ENCODE results near the gene CDKAL1. TPM values are rescaled to one million over a fixed set of nuclear protein-coding genes. Genes with fewer than 3 reads are reported as not detected.

CDKAL1 gene
- total and polyA plus RNA-seq, 2 of the 13 experiments (the other 11 are each of a cell fraction or from before 2014, with no cell fraction given), result 9.5 to 27.7 TPM

GRCh38 chr6:20978151-20978614, 443.9 kb downstream of the CDKAL1 start:
- no peak for FAIRE-seq

GRCh38 chr6:20979076-20979475, 444.8 kb downstream of the CDKAL1 start:
- Histone ChIP-seq H3K27ac (ENCODE audit: extremely low read length, insufficient read depth, low read length) (no peak overlapping the region), H4K20me1 (ENCODE audit: insufficient read depth, low read length) (no peaks in the 10 kb centered on the region), H3K9me3 (ENCODE audit: low read length) (no peaks in the 10 kb centered on the region), H2AFZ (ENCODE audit: low read length) (no peak overlapping the region), H3K27me3 (ENCODE audit: control insufficient read depth in 1 of 2, insufficient read depth in 2 of 2, low read length in 2 of 2) (no peaks in the 10 kb centered on the region), H3K4me3 (replicated peaks in 1 of 3; ENCODE audit: insufficient read depth in 1 of 3, low read depth in 2 of 3, low read length in 3 of 3) (no peak overlapping the region), H3K79me2 (ENCODE audit: insufficient read depth, low read length) (no peaks in the 10 kb centered on the region), H3K36me3 (replicated peaks in 1 of 2; ENCODE audit: control insufficient read depth in 1 of 2, insufficient read depth in 2 of 2, low read length in 2 of 2) (no peaks in the 10 kb centered on the region), H3K9ac (ENCODE audit: insufficient read depth, low read depth, low read length) (no peak overlapping the region), H3K4me2 (ENCODE audit: low read depth, low read length) (no peak overlapping the region), H3K4me1 (ENCODE audit: insufficient read depth, low read length) (no peaks in the 10 kb centered on the region)
- in situ Hi-C loops (cut with HindIII; ENCODE audit: extremely low pct_ligation_motif_present, low pct_unique_long_range_greater_than_20kb), result no loop called here
- DNase-seq (ENCODE audit: low spot score), result no peak
- WGBS (ENCODE audit: low lambda C conversion rate), result 94% methylated on average over 1 of the region's 1 CpG
- CTCF ChIA-PET (ENCODE audit: low intra/inter-chr PET ratio, low total read pairs), result no interaction called here
- ATAC-seq, result no peak
- intact Hi-C loops (cut with micrococcal nuclease; ENCODE audit: unreplicated experiment), result no loop called here
- POLR2A ChIA-PET, result no interaction called here
- BruUV-seq (replicated peaks), result no TSS peak
- no peak for FAIRE-seq
- TF ChIP-seq TAF1 (CRISPR knock-in tag; IDR thresholded peaks at IDR 0.05) (no peak), SPEN (CRISPR knock-in tag; IDR thresholded peaks at IDR 0.05; ENCODE audit: low read depth) (no peak), ZNF704 (CRISPR knock-in tag; IDR thresholded peaks at IDR 0.05; ENCODE audit: borderline replicate concordance) (no peak), ZNF576 (CRISPR knock-in tag; IDR thresholded peaks at IDR 0.05) (no peak), KLF9 (CRISPR knock-in tag; IDR thresholded peaks at IDR 0.05; ENCODE audit: low read depth) (no peak), NFYB (CRISPR knock-in tag; IDR thresholded peaks at IDR 0.05) (no peak), ZNF788 (CRISPR knock-in tag; IDR thresholded peaks at IDR 0.05; ENCODE audit: borderline replicate concordance) (no peak), CBX5 (CRISPR knock-in tag; IDR thresholded peaks at IDR 0.05; ENCODE audit: borderline replicate concordance) (no peak), FOXP4 (CRISPR knock-in tag; IDR thresholded peaks at IDR 0.05) (no peak), U2AF1 (optimal IDR thresholded peaks at IDR 0.05; ENCODE audit: low read depth, low read length) (no peak), ZNF234 (CRISPR knock-in tag; conservative IDR thresholded peaks at IDR 0.05) (no peak), ZNF10 (CRISPR knock-in tag; IDR thresholded peaks at IDR 0.05; ENCODE audit: borderline replicate concordance, low read depth) (no peak), ZNF75D (CRISPR knock-in tag; IDR thresholded peaks at IDR 0.05; ENCODE audit: borderline replicate concordance) (no peak), WIZ (CRISPR knock-in tag; IDR thresholded peaks at IDR 0.05) (no peak), ZNF431 (CRISPR knock-in tag; IDR thresholded peaks at IDR 0.05; ENCODE audit: borderline replicate concordance, low read depth) (no peak)

More at GRCh38 chr6:20978151-20978614, 443.9 kb downstream of the CDKAL1 start:
- no TSS peak for BruUV-seq (replicated peaks)
- intact Hi-C loops (cut with micrococcal nuclease; ENCODE audit: unreplicated experiment) (no loop called here), in situ Hi-C loops (cut with HindIII; ENCODE audit: extremely low pct_ligation_motif_present, low pct_unique_long_range_greater_than_20kb) (no loop called here)
- no peak for TF ChIP-seq MIER3 (CRISPR knock-in tag; IDR thresholded peaks at IDR 0.05; ENCODE audit: borderline replicate concordance)
- Histone ChIP-seq H3K9ac (ENCODE audit: insufficient read depth, low read depth, low read length) (no peak overlapping the region), H3K9me3 (ENCODE audit: low read length) (no peaks in the 10 kb centered on the region), H3K27me3 (ENCODE audit: control insufficient read depth in 1 of 2, insufficient read depth in 2 of 2, low read length in 2 of 2) (no peaks in the 10 kb centered on the region), H3K36me3 (replicated peaks in 1 of 2; ENCODE audit: control insufficient read depth in 1 of 2, insufficient read depth in 2 of 2, low read length in 2 of 2) (no peaks in the 10 kb centered on the region), H3K4me2 (ENCODE audit: low read depth, low read length) (no peak overlapping the region), H3K79me2 (ENCODE audit: insufficient read depth, low read length) (no peaks in the 10 kb centered on the region), H2AFZ (ENCODE audit: low read length) (no peak overlapping the region), H4K20me1 (ENCODE audit: insufficient read depth, low read length) (no peaks in the 10 kb centered on the region), H3K4me3 (replicated peaks in 1 of 3; ENCODE audit: insufficient read depth in 1 of 3, low read depth in 2 of 3, low read length in 3 of 3) (no peak overlapping the region), H3K4me1 (ENCODE audit: insufficient read depth, low read length) (no peaks in the 10 kb centered on the region), H3K27ac (ENCODE audit: extremely low read length, insufficient read depth, low read length) (no peak overlapping the region)
- ATAC-seq (no peak), DNase-seq (ENCODE audit: low spot score) (no peak)
- 96% methylated on average over 5 of the region's 5 CpGs for WGBS (ENCODE audit: low lambda C conversion rate)
- CTCF ChIA-PET (ENCODE audit: low intra/inter-chr PET ratio, low total read pairs), result no interaction called here
- POLR2A ChIA-PET, result no interaction called here
